T-helper 17 cell (primary cell): ENCODE results near the gene GSS. TPM values are rescaled to one million over a fixed set of nuclear protein-coding genes. Genes with fewer than 3 reads are reported as not detected.

Experiments
- ATAC-seq: fragments of 150-1000 bp; cut with Tn5 transposase; 2 replicates; pipeline ENCODE4 v1.10.0; 2021; ENCODE audit warnings: mild to moderate bottlenecking, moderate library complexity
- DNase-seq, 3 donors: peaks; one replicate each; pipeline versions ENCODE4 v3.0.0 to v3.0.0-alpha.2; 2020 to 2021
- H3K9me3 ChIP-seq: one replicate; pipeline ENCODE4 v1.7.0; 2013; ENCODE audit warnings: low read length, mild to moderate bottlenecking; ENCODE audit not compliant: control insufficient read depth, poor library complexity, severe bottlenecking
- H3K27ac Mint-ChIP-seq: one replicate; pipeline ENCODE4 v1.8.0; 2022; ENCODE audit warnings: mild to moderate bottlenecking, moderate library complexity, mixed read lengths
- H3K27me3 Mint-ChIP-seq: one replicate; pipeline ENCODE4 v1.8.0; 2022; ENCODE audit warnings: mixed read lengths
- H3K36me3 Mint-ChIP-seq: one replicate; pipeline ENCODE4 v1.8.0; 2022; ENCODE audit warnings: low read depth, mixed read lengths
- H3K4me1 Mint-ChIP-seq: one replicate; pipeline ENCODE4 v1.8.0; 2022; ENCODE audit warnings: mild to moderate bottlenecking, mixed read lengths
- H3K4me3 Mint-ChIP-seq: one replicate; pipeline ENCODE4 v1.8.0; 2022; ENCODE audit warnings: mild to moderate bottlenecking, moderate library complexity, mixed read lengths
- total RNA-seq, 4 donors: library from RNA in 2 of 4; stranded (reverse) in 2 of 4; gene quantifications; one replicate each; pipeline ENCODE4 v1.2.3 and lab custom pipeline; 2022 to 2026

Gene GSS
- total RNA-seq, 2 donors from 2014 or later, result 23.3 to 27.0 TPM

GRCh38 chr20:34998331-34998950 lies 42.8 kb upstream of the GSS start:
- Mint-ChIP-seq H3K36me3 (peaks cover 17% of the 10 kb centered on the region), H3K4me3 (no peak overlapping the region), H3K27ac (no peak overlapping the region), H3K27me3 (no peaks in the 10 kb centered on the region), H3K4me1 (peaks cover 13% of the 10 kb centered on the region)
- ATAC-seq (no peak), DNase-seq (no peak)
- H3K9me3 ChIP-seq, result no peaks in the 10 kb centered on the region

DNA sequence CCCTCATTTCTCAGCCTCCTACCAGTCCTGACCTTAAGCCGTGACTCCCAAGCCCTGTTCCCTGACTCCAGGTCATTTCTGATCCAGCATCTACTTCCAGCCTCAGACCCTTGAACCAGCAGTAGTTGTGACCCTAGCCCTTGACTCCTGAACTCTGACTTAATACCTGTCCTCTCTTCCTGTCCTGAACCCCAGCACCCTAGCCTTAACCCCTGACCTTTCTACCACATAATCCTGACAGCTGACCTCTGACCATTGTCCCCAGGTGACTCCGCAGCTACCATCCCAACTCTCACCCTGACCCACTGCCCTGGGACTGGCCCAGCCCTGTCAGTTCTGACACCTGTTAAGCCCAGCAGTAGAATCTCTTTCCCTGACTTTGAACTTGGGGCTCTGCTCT lies 42.2 kb upstream of the GSS start:
- DNase-seq (no peak), ATAC-seq (no peak)
- Mint-ChIP-seq H3K27me3 (no peaks in the 10 kb centered on the region), H3K27ac (no peak overlapping the region), H3K4me1 (peaks cover 13% of the 10 kb centered on the region), H3K36me3 (peaks cover 17% of the 10 kb centered on the region), H3K4me3 (no peak overlapping the region)
- no peaks in the 10 kb centered on the region for H3K9me3 ChIP-seq

DNA sequence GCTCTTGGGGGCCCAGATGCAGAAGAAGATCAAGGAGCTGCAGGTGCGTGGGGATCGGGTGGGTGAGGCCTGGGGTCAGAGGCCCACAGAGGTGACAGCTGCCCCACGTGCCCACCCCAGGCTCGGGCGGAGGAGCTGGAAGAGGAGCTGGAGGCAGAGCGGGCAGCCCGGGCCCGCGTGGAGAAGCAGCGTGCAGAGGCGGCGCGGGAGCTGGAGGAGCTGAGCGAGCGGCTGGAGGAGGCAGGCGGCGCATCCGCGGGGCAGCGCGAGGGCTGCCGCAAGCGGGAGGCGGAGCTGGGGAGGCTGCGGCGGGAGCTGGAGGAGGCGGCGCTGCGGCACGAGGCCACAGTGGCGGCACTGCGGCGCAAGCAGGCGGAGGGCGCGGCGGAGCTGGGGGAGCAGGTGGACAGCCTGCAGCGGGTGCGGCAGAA lies 41.5 kb upstream of the GSS start:
- H3K4me3 Mint-ChIP-seq, result no peak overlapping the region
- no peaks in the 10 kb centered on the region for H3K9me3 ChIP-seq
- ATAC-seq (peak; percentile 44), DNase-seq (no peak)
- H3K27ac Mint-ChIP-seq, result no peak overlapping the region
- H3K27me3 Mint-ChIP-seq, result no peaks in the 10 kb centered on the region
- peaks cover 13% of the 10 kb centered on the region for H3K4me1 Mint-ChIP-seq
- peaks cover 17% of the 10 kb centered on the region for H3K36me3 Mint-ChIP-seq

- DNase-seq, result no peak
- no peak overlapping the region for H3K27ac Mint-ChIP-seq
- H3K36me3 Mint-ChIP-seq, result peaks cover 17% of the 10 kb centered on the region
- H3K4me3 Mint-ChIP-seq, result no peak overlapping the region
- no peaks in the 10 kb centered on the region for H3K27me3 Mint-ChIP-seq
- no peak for ATAC-seq
- peaks cover 13% of the 10 kb centered on the region for H3K4me1 Mint-ChIP-seq
- H3K9me3 ChIP-seq, result no peaks in the 10 kb centered on the region
Measured at GRCh38 chr20:34996243-34997028, 40.8 kb upstream of the GSS start.

- H3K4me1 Mint-ChIP-seq, result peaks cover 10% of the 10 kb centered on the region
- H3K4me3 Mint-ChIP-seq, result no peak overlapping the region
- ATAC-seq, result no peak
- no peaks in the 10 kb centered on the region for H3K27me3 Mint-ChIP-seq
- peaks cover 17% of the 10 kb centered on the region for H3K36me3 Mint-ChIP-seq
- H3K9me3 ChIP-seq, result no peaks in the 10 kb centered on the region
- no peak overlapping the region for H3K27ac Mint-ChIP-seq
- DNase-seq, result no peak
Measured at GRCh38 chr20:34995696-34996095, 40.1 kb upstream of the GSS start.

DNA sequence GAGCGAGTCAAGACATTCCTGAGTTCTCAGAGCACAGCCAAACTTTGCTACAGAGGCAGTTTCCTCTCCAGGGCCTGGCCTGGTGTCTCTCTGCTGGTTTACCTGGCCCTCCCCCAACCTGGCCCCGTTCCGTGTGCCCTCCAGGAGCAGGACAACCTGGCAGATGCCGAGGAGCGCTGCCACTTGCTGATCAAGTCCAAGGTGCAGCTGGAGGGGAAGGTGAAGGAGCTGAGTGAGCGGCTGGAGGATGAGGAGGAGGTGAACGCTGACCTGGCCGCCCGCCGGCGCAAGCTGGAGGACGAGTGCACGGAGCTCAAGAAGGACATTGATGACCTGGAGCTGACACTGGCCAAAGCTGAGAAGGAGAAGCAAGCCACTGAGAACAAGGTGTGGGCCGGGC lies 39.6 kb upstream of the GSS start:
- no peaks in the 10 kb centered on the region for H3K9me3 ChIP-seq
- Mint-ChIP-seq H3K27ac (no peak overlapping the region), H3K27me3 (no peaks in the 10 kb centered on the region), H3K36me3 (peaks cover 17% of the 10 kb centered on the region), H3K4me3 (no peak overlapping the region), H3K4me1 (peaks cover 10% of the 10 kb centered on the region)
- DNase-seq (no peak), ATAC-seq (no peak)

- ATAC-seq, result no peak
- H3K9me3 ChIP-seq, result no peaks in the 10 kb centered on the region
- peaks cover 17% of the 10 kb centered on the region for H3K36me3 Mint-ChIP-seq
- no peak overlapping the region for H3K27ac Mint-ChIP-seq
- DNase-seq, result no peak
- peaks cover 10% of the 10 kb centered on the region for H3K4me1 Mint-ChIP-seq
- H3K4me3 Mint-ChIP-seq, result no peak overlapping the region
- H3K27me3 Mint-ChIP-seq, result no peaks in the 10 kb centered on the region
Measured at GRCh38 chr20:34994509-34995131, 39.0 kb upstream of the GSS start.

GRCh38 chr20:34993941-34994508 lies 38.4 kb upstream of the GSS start:
- Mint-ChIP-seq H3K4me1 (peaks cover 9% of the 10 kb centered on the region), H3K27me3 (no peaks in the 10 kb centered on the region), H3K27ac (no peak overlapping the region), H3K36me3 (peaks cover 14% of the 10 kb centered on the region), H3K4me3 (no peak overlapping the region)
- ATAC-seq, result no peak
- H3K9me3 ChIP-seq, result no peaks in the 10 kb centered on the region
- no peak for DNase-seq

- Mint-ChIP-seq H3K36me3 (peaks cover 7% of the 10 kb centered on the region), H3K27me3 (no peaks in the 10 kb centered on the region), H3K4me1 (peaks cover 8% of the 10 kb centered on the region), H3K4me3 (no peak overlapping the region), H3K27ac (no peak overlapping the region)
- DNase-seq (no peak), ATAC-seq (no peak)
- no peaks in the 10 kb centered on the region for H3K9me3 ChIP-seq
Measured at GRCh38 chr20:34992751-34993417, 37.3 kb upstream of the GSS start.

- Mint-ChIP-seq H3K27me3 (peaks cover 2% of the 10 kb centered on the region), H3K36me3 (no peaks in the 10 kb centered on the region), H3K27ac (no peak overlapping the region), H3K4me1 (peaks cover 3% of the 10 kb centered on the region), H3K4me3 (no peak overlapping the region)
- ATAC-seq (no peak), DNase-seq (no peak)
- no peaks in the 10 kb centered on the region for H3K9me3 ChIP-seq
Measured at GRCh38 chr20:34990661-34991214, 35.1 kb upstream of the GSS start.

DNA sequence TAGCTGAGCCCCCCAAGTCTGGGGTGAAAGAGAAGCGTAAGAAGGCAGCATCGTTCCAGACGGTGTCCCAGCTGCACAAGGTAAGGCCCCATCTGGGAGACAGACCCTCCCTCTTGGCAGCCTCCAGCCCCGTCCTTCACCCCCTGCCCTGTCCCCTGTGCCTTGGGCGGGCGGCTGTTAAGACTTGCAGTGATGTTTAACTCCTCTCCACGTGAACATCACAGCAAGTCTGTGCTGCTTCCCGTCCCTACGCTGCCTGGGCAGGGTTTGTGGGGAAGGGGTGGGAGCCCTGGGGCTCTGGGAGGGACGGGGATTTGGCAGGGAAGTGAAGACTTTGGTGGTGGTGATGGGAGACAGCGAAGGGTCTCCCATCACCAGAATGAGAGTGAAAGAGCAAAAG lies 34.6 kb upstream of the GSS start:
- H3K4me1 Mint-ChIP-seq, result peaks cover 3% of the 10 kb centered on the region
- DNase-seq, result no peak
- no peak overlapping the region for H3K4me3 Mint-ChIP-seq
- ATAC-seq, result no peak
- H3K27ac Mint-ChIP-seq, result no peak overlapping the region
- no peaks in the 10 kb centered on the region for H3K36me3 Mint-ChIP-seq
- no peaks in the 10 kb centered on the region for H3K9me3 ChIP-seq
- H3K27me3 Mint-ChIP-seq, result peaks cover 7% of the 10 kb centered on the region

DNA sequence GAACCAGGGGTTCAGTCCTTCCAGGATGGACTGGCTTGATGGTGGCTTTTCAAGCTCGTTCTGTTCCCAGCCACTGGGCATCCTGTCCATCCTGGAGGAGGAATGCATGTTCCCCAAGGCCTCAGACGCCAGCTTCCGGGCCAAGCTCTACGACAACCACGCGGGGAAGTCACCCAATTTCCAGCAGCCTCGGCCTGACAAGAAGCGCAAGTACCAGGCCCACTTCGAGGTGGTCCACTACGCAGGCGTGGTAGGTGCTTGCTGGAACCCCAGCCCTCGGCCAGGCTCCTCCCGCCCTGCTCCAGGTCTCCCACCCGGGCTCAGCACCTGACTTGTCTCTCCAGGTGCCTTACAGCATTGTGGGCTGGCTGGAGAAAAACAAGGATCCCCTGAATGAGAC lies 34.1 kb upstream of the GSS start:
- ATAC-seq, result no peak
- H3K27ac Mint-ChIP-seq, result no peak overlapping the region
- no peaks in the 10 kb centered on the region for H3K36me3 Mint-ChIP-seq
- H3K27me3 Mint-ChIP-seq, result peaks cover 9% of the 10 kb centered on the region
- no peaks in the 10 kb centered on the region for H3K9me3 ChIP-seq
- peaks cover 3% of the 10 kb centered on the region for H3K4me1 Mint-ChIP-seq
- DNase-seq, result no peak
- no peak overlapping the region for H3K4me3 Mint-ChIP-seq

- no peaks in the 10 kb centered on the region for H3K9me3 ChIP-seq
- Mint-ChIP-seq H3K27me3 (peaks cover 10% of the 10 kb centered on the region), H3K4me3 (no peak overlapping the region), H3K4me1 (peaks cover 3% of the 10 kb centered on the region), H3K36me3 (no peaks in the 10 kb centered on the region), H3K27ac (no peak overlapping the region)
- DNase-seq, result no peak
- ATAC-seq, result no peak
Measured at GRCh38 chr20:34989118-34989517, 33.5 kb upstream of the GSS start.
